ENCODE measurements around the gene SPOCK1. TPM values are rescaled to one million over a fixed set of nuclear protein-coding genes. Genes with fewer than 3 reads are reported as not detected.

SPOCK1 gene
- total RNA-seq, 1 experiment from 2014 or later: 9.8 TPM

GRCh38 chr5:137347865-137348264 is 151.3 kb downstream of the SPOCK1 start:
- Histone ChIP-seq H4K20me1 (ENCODE audit: low read length) (no peaks in the 10 kb centered on the region), H3K36me3 (ENCODE audit: low read depth, low read length) (no peaks in the 10 kb centered on the region), H2AFZ (ENCODE audit: low read length) (no peak overlapping the region), H3K9me3 (ENCODE audit: low read length) (no peaks in the 10 kb centered on the region), H3K4me1 (ENCODE audit: insufficient read depth, low read length) (peaks cover 17% of the 10 kb centered on the region), H3K4me2 (ENCODE audit: low read length) (no peak overlapping the region), H3K79me2 (ENCODE audit: low read length) (no peaks in the 10 kb centered on the region), H3K9me2 (replicated peaks; ENCODE audit: low read length) (no peaks in the 10 kb centered on the region), H3K4me3 (ENCODE audit: low read length) (no peak overlapping the region), H3K27me3 (ENCODE audit: low read length) (no peaks in the 10 kb centered on the region), H3F3A (ENCODE audit: low read length, unreplicated experiment) (no peaks in the 10 kb centered on the region), H3K9ac (ENCODE audit: low read length) (no peak overlapping the region), H3K27ac (ENCODE audit: low read length) (no peak overlapping the region)
- ChIA-PET POLR2A (ENCODE audit: unreplicated experiment) (no interaction called here), CTCF (no interaction called here)
- intact Hi-C loops (cut with micrococcal nuclease): no loop called here
- DNase-seq (no peak), ATAC-seq (no peak)
- no TSS peak for BruUV-seq (replicated peaks)
- no peak for TF ChIP-seq CTCF (conservative IDR thresholded peaks at IDR 0.05; ENCODE audit: low read depth, low read length)

- CTCF ChIA-PET: no interaction called here
- intact Hi-C loops (cut with micrococcal nuclease): no loop called here
- TF ChIP-seq EZH2phosphoT487 (IDR thresholded peaks at IDR 0.05; ENCODE audit: borderline replicate concordance, low read length): no peak
- TF ChIP-seq EZH2 (IDR thresholded peaks at IDR 0.05; ENCODE audit: low read length, unreplicated experiment): no peak
- no peak for TF ChIP-seq CTCF (conservative IDR thresholded peaks at IDR 0.05; ENCODE audit: low read depth, low read length)
- POLR2A ChIA-PET (ENCODE audit: unreplicated experiment): no interaction called here
- Histone ChIP-seq H3K79me2 (ENCODE audit: low read length) (no peaks in the 10 kb centered on the region), H3K36me3 (ENCODE audit: low read depth, low read length) (no peaks in the 10 kb centered on the region), H3K4me3 (ENCODE audit: low read length) (no peak overlapping the region), H3K9ac (ENCODE audit: low read length) (no peak overlapping the region), H3K4me1 (ENCODE audit: insufficient read depth, low read length) (peaks cover 8% of the 10 kb centered on the region), H2AFZ (ENCODE audit: low read length) (no peak overlapping the region), H3F3A (ENCODE audit: low read length, unreplicated experiment) (no peaks in the 10 kb centered on the region), H3K27me3 (ENCODE audit: low read length) (no peaks in the 10 kb centered on the region), H3K9me2 (replicated peaks; ENCODE audit: low read length) (no peaks in the 10 kb centered on the region), H3K27ac (ENCODE audit: low read length) (no peak overlapping the region), H4K20me1 (ENCODE audit: low read length) (no peaks in the 10 kb centered on the region), H3K9me3 (ENCODE audit: low read length) (no peaks in the 10 kb centered on the region), H3K4me2 (ENCODE audit: low read length) (no peak overlapping the region)
- DNase-seq (no peak), ATAC-seq (no peak)
- BruUV-seq (replicated peaks): no TSS peak
These were observed 152.8 kb downstream of the SPOCK1 start for GRCh38 chr5:137346281-137346680.

- BruUV-seq (replicated peaks): no TSS peak
- Histone ChIP-seq H3K36me3 (ENCODE audit: low read depth, low read length) (no peaks in the 10 kb centered on the region), H3K9ac (ENCODE audit: low read length) (no peak overlapping the region), H4K20me1 (ENCODE audit: low read length) (no peaks in the 10 kb centered on the region), H3K9me2 (replicated peaks; ENCODE audit: low read length) (no peaks in the 10 kb centered on the region), H3K27me3 (ENCODE audit: low read length) (no peaks in the 10 kb centered on the region), H2AFZ (ENCODE audit: low read length) (no peak overlapping the region), H3K4me2 (ENCODE audit: low read length) (no peak overlapping the region), H3K9me3 (ENCODE audit: low read length) (no peaks in the 10 kb centered on the region), H3F3A (ENCODE audit: low read length, unreplicated experiment) (no peaks in the 10 kb centered on the region), H3K4me3 (ENCODE audit: low read length) (no peak overlapping the region), H3K79me2 (ENCODE audit: low read length) (no peaks in the 10 kb centered on the region), H3K4me1 (ENCODE audit: insufficient read depth, low read length) (peaks cover 8% of the 10 kb centered on the region), H3K27ac (ENCODE audit: low read length) (no peak overlapping the region)
- POLR2A ChIA-PET (ENCODE audit: unreplicated experiment): no interaction called here
- no peak for ATAC-seq
- TF ChIP-seq EZH2phosphoT487 (IDR thresholded peaks at IDR 0.05; ENCODE audit: borderline replicate concordance, low read length) (no peak), EZH2 (IDR thresholded peaks at IDR 0.05; ENCODE audit: low read length, unreplicated experiment) (no peak), CTCF (conservative IDR thresholded peaks at IDR 0.05; ENCODE audit: low read depth, low read length) (no peak)
- DNase-seq: no peak
- intact Hi-C loops (cut with micrococcal nuclease): no loop called here
- CTCF ChIA-PET: interaction anchor here (0.5 to 1.0 kb wide), 5 partner anchors 12 to 259 kb away, joined by 3 to 11 read pairs (median 4); no protein-coding TSS in a partner anchor
These were observed 153.7 kb downstream of the SPOCK1 start for GRCh38 chr5:137345396-137345795.
